ENCODE measurements around the gene MRAS.

GRCh38 chr3:138377804-138378203 is 29.4 kb downstream of the MRAS start:
- TF ChIP-seq CTCF (IDR thresholded peaks at IDR 0.05; ENCODE audit: poor library complexity) = no peak
- TF ChIP-seq EZH2phosphoT487 (IDR thresholded peaks at IDR 0.05; ENCODE audit: low read depth, severe bottlenecking, unreplicated experiment) = no peak
- no peak for TF ChIP-seq EZH2 (IDR thresholded peaks at IDR 0.05; ENCODE audit: borderline replicate concordance)
